Hepatocyte (in vitro differentiated cells): Measurements from ENCODE around the gene HNRNPA1L2.

Source experiments
- CTCF ChIP-seq: fragments of 200-600 bp; sonication (generic); IDR thresholded peaks from 2 replicates; pipeline ENCODE4 v1.5.1; 2016; ENCODE audit warnings: antibody characterized with exemption, mild to moderate bottlenecking; ENCODE audit not compliant: poor library complexity
- EZH2phosphoT487 ChIP-seq: fragments of 200-600 bp; sonication (generic); IDR thresholded peaks from one replicate; pipeline ENCODE4 v1.6.1; 2018; ENCODE audit warnings: antibody characterized with exemption, mild to moderate bottlenecking, low read depth, moderate library complexity; ENCODE audit not compliant: unreplicated experiment, severe bottlenecking

GRCh38 chr13:52651897-52652195 is 9.6 kb downstream of the HNRNPA1L2 start:
- TF ChIP-seq EZH2phosphoT487 (no peak), CTCF (no peak)
